ENCODE data around the gene GALNT10. TPM values are rescaled to one million over a fixed set of nuclear protein-coding genes. Genes with fewer than 3 reads are reported as not detected.

The GALNT10 gene
- total and polyA plus RNA-seq, 9 of the 15 experiments (the other 6 are each of a cell fraction or from before 2014, with no cell fraction given), result 4.6 to 37.1 (median 13.3) TPM

DNA sequence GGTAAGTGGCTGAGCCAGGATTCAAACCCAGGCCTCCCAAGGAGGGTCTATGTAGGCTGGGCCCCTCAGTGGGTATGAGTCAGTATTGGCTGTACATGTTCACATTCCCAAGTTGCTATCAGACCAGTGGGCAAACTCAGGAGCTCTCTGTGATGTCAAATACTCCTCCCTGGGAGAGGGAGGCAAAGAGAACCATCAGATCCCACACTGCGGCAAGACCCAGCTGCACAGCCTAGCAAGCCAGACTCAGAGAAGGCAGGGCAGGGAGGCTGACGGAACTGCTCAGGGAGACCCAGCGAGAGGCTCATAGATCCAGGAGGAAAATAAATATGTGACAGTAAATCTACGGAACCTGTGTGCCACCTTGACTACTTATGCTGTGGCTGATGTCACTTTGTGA lies 212.7 kb downstream of the GALNT10 start (continued):
- TF ChIP-seq, protein P1, sequence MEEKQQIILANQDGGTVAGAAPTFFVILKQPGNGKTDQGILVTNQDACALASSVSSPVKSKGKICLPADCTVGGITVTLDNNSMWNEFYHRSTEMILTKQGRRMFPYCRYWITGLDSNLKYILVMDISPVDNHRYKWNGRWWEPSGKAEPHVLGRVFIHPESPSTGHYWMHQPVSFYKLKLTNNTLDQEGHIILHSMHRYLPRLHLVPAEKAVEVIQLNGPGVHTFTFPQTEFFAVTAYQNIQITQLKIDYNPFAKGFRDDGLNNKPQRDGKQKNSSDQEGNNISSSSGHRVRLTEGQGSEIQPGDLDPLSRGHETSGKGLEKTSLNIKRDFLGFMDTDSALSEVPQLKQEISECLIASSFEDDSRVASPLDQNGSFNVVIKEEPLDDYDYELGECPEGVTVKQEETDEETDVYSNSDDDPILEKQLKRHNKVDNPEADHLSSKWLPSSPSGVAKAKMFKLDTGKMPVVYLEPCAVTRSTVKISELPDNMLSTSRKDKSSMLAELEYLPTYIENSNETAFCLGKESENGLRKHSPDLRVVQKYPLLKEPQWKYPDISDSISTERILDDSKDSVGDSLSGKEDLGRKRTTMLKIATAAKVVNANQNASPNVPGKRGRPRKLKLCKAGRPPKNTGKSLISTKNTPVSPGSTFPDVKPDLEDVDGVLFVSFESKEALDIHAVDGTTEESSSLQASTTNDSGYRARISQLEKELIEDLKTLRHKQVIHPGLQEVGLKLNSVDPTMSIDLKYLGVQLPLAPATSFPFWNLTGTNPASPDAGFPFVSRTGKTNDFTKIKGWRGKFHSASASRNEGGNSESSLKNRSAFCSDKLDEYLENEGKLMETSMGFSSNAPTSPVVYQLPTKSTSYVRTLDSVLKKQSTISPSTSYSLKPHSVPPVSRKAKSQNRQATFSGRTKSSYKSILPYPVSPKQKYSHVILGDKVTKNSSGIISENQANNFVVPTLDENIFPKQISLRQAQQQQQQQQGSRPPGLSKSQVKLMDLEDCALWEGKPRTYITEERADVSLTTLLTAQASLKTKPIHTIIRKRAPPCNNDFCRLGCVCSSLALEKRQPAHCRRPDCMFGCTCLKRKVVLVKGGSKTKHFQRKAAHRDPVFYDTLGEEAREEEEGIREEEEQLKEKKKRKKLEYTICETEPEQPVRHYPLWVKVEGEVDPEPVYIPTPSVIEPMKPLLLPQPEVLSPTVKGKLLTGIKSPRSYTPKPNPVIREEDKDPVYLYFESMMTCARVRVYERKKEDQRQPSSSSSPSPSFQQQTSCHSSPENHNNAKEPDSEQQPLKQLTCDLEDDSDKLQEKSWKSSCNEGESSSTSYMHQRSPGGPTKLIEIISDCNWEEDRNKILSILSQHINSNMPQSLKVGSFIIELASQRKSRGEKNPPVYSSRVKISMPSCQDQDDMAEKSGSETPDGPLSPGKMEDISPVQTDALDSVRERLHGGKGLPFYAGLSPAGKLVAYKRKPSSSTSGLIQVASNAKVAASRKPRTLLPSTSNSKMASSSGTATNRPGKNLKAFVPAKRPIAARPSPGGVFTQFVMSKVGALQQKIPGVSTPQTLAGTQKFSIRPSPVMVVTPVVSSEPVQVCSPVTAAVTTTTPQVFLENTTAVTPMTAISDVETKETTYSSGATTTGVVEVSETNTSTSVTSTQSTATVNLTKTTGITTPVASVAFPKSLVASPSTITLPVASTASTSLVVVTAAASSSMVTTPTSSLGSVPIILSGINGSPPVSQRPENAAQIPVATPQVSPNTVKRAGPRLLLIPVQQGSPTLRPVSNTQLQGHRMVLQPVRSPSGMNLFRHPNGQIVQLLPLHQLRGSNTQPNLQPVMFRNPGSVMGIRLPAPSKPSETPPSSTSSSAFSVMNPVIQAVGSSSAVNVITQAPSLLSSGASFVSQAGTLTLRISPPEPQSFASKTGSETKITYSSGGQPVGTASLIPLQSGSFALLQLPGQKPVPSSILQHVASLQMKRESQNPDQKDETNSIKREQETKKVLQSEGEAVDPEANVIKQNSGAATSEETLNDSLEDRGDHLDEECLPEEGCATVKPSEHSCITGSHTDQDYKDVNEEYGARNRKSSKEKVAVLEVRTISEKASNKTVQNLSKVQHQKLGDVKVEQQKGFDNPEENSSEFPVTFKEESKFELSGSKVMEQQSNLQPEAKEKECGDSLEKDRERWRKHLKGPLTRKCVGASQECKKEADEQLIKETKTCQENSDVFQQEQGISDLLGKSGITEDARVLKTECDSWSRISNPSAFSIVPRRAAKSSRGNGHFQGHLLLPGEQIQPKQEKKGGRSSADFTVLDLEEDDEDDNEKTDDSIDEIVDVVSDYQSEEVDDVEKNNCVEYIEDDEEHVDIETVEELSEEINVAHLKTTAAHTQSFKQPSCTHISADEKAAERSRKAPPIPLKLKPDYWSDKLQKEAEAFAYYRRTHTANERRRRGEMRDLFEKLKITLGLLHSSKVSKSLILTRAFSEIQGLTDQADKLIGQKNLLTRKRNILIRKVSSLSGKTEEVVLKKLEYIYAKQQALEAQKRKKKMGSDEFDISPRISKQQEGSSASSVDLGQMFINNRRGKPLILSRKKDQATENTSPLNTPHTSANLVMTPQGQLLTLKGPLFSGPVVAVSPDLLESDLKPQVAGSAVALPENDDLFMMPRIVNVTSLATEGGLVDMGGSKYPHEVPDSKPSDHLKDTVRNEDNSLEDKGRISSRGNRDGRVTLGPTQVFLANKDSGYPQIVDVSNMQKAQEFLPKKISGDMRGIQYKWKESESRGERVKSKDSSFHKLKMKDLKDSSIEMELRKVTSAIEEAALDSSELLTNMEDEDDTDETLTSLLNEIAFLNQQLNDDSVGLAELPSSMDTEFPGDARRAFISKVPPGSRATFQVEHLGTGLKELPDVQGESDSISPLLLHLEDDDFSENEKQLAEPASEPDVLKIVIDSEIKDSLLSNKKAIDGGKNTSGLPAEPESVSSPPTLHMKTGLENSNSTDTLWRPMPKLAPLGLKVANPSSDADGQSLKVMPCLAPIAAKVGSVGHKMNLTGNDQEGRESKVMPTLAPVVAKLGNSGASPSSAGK (IDR thresholded peaks at IDR 0.05), result no peak
- TF ChIP-seq, protein P2, sequence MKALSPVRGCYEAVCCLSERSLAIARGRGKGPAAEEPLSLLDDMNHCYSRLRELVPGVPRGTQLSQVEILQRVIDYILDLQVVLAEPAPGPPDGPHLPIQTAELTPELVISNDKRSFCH (CRISPR knock-in tag; IDR thresholded peaks at IDR 0.05), result no peak
- TF ChIP-seq, protein P2 (tag; IDR thresholded peaks at IDR 0.05), result no peak
- no peak for TF ChIP-seq ETV1 (tag; conservative IDR thresholded peaks at IDR 0.05; ENCODE audit: low read depth)
- TF ChIP-seq SRSF7 (optimal IDR thresholded peaks at IDR 0.05; ENCODE audit: low read depth, low read length), result no peak
- TF ChIP-seq, protein P3, sequence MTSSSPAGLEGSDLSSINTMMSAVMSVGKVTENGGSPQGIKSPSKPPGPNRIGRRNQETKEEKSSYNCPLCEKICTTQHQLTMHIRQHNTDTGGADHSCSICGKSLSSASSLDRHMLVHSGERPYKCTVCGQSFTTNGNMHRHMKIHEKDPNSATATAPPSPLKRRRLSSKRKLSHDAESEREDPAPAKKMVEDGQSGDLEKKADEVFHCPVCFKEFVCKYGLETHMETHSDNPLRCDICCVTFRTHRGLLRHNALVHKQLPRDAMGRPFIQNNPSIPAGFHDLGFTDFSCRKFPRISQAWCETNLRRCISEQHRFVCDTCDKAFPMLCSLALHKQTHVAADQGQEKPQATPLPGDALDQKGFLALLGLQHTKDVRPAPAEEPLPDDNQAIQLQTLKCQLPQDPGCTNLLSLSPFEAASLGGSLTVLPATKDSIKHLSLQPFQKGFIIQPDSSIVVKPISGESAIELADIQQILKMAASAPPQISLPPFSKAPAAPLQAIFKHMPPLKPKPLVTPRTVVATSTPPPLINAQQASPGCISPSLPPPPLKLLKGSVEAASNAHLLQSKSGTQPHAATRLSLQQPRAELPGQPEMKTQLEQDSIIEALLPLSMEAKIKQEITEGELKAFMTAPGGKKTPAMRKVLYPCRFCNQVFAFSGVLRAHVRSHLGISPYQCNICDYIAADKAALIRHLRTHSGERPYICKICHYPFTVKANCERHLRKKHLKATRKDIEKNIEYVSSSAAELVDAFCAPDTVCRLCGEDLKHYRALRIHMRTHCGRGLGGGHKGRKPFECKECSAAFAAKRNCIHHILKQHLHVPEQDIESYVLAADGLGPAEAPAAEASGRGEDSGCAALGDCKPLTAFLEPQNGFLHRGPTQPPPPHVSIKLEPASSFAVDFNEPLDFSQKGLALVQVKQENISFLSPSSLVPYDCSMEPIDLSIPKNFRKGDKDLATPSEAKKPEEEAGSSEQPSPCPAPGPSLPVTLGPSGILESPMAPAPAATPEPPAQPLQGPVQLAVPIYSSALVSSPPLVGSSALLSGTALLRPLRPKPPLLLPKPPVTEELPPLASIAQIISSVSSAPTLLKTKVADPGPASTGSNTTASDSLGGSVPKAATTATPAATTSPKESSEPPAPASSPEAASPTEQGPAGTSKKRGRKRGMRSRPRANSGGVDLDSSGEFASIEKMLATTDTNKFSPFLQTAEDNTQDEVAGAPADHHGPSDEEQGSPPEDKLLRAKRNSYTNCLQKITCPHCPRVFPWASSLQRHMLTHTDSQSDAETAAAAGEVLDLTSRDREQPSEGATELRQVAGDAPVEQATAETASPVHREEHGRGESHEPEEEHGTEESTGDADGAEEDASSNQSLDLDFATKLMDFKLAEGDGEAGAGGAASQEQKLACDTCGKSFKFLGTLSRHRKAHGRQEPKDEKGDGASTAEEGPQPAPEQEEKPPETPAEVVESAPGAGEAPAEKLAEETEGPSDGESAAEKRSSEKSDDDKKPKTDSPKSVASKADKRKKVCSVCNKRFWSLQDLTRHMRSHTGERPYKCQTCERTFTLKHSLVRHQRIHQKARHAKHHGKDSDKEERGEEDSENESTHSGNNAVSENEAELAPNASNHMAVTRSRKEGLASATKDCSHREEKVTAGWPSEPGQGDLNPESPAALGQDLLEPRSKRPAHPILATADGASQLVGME (CRISPR knock-in tag; IDR thresholded peaks at IDR 0.05), result no peak

Measured in K562 (cell line).